Stomach (tissue), 9 donors: Measurements from ENCODE around the gene NXN. TPM values are rescaled to one million over a fixed set of nuclear protein-coding genes. Genes with fewer than 3 reads are reported as not detected.

Source experiments
- DNase-seq, 2 donors: peaks; one replicate each; pipeline versions ENCODE4 v3.0.0 to v3.0.0-alpha.2; 2013 to 2019
- H3K27ac ChIP-seq, 5 donors: fragments of 200-600 bp in 4 of 5; sonication (generic) in 4 of 5; one replicate each; pipeline ENCODE4 v1.5.1; 2013 to 2019; ENCODE audit warnings: mild to moderate bottlenecking in 1 of 5, moderate library complexity in 1 of 5
- H3K27me3 ChIP-seq, 3 donors: fragments of 200-600 bp; sonication (generic); one replicate each; pipeline ENCODE4 v1.5.1; 2017 to 2019; ENCODE audit warnings: mixed run types in 1 of 3
- H3K36me3 ChIP-seq, 4 donors: fragments of 200-600 bp; sonication (generic); 1 replicate in 3 of 4; 2 replicates in 1 of 4; pipeline ENCODE4 v1.5.1; 2016 to 2019
- H3K4me1 ChIP-seq, 4 donors: fragments of 200-600 bp; sonication (generic); one replicate each; pipeline ENCODE4 v1.5.1; 2016 to 2019
- H3K4me3 ChIP-seq, 4 donors: fragments of 200-600 bp; sonication (generic) in 3 of 4; one replicate each; pipeline ENCODE4 v1.5.1; 2016 to 2019; ENCODE audit warnings: mild to moderate bottlenecking in 1 of 4
- H3K9me3 ChIP-seq, 4 donors: fragments of 200-600 bp; sonication (generic); one replicate each; pipeline ENCODE4 v1.5.1; 2016 to 2019
- CTCF ChIP-seq, 7 experiments: fragments of 450-650 bp in 4 of 7; fragments of 200-600 bp in 3 of 7; sonication (generic) in 3 of 7; IDR thresholded peaks; one replicate each; pipeline ENCODE4 v1.5.1; 2016 to 2019; ENCODE audit warnings: antibody characterized with exemption in 7 of 7, control low read depth in 2 of 7, mild to moderate bottlenecking in 1 of 7
- EP300 ChIP-seq: sonication (generic); formaldehyde crosslinking; IDR thresholded peaks from one replicate; pipeline ENCODE4 v1.6.1; 2017; ENCODE audit warnings: antibody characterized with exemption
- POLR2A ChIP-seq, 4 donors: fragments of 450-650 bp; IDR thresholded peaks; one replicate each; pipeline ENCODE4 v1.6.1; 2016; ENCODE audit warnings: antibody characterized with exemption in 4 of 4, control low read depth in 2 of 4, mild to moderate bottlenecking in 1 of 4, moderate library complexity in 1 of 4
- POLR2AphosphoS5 ChIP-seq, 3 donors: sonication (generic); formaldehyde crosslinking; IDR thresholded peaks; one replicate each; pipeline ENCODE4 v1.6.1; 2016; ENCODE audit warnings: antibody characterized with exemption in 3 of 3
- WGBS, 5 donors: extraction: QIAGEN DNeasy Blood & Tissue Kit in 3 of 5; methylation state at CpG; one replicate each; pipeline versions ENCODE4 v1.1.5 to v1.1.7; 2013 to 2018; 5-methylcytosine and 5-hydroxymethylcytosine counted together
- intact Hi-C: fragments of 100-400 bp; cut with DNase I; formaldehyde crosslinking; loops from one replicate; pipeline ENCODE4 v1.15.1; 2023; ENCODE audit warnings: low total_unique reads
- polyA plus RNA-seq, 3 donors: library from polyadenylated mRNA; stranded (reverse); fragments of 200-250 nt; gene quantifications; one replicate each; pipeline ENCODE4 v1.2.3, GENCODE V29; 2013
- total RNA-seq, 5 donors: library from RNA; depleted of rRNA; stranded (reverse); fragments of >200 nt; gene quantifications; one replicate each; pipeline versions ENCODE4 v1.1.0 to v1.2.3, GENCODE V29; 2014 to 2016
- donor health status: healthy with polysubstance abuse.
- donor health status: Bipolar disorder and iron deficiency.
- donor health status: healthy.

Gene NXN
- total and polyA plus RNA-seq, 8 donors, result 17.9 to 47.8 (median 25.1) TPM

GRCh38 chr17:983921-984320 is 4.3 kb upstream of the NXN start:
- intact Hi-C loops, result loop anchor here (2.0 kb wide), 1 partner anchor 189 kb away; no protein-coding TSS in a partner anchor
- DNase-seq, result peak in 1 of 2 donors; percentile 57
- Histone ChIP-seq H3K4me1 (peaks cover 10 to 17% (median 13%) of the 10 kb centered on the region in 4 donors), H3K27me3 (no peaks in the 10 kb centered on the region), H3K27ac (no peak overlapping the region), H3K9me3 (no peaks in the 10 kb centered on the region), H3K36me3 (no peaks in the 10 kb centered on the region), H3K4me3 (no peak overlapping the region)
- 44 to 72% (median 67%) methylated on average over 3 of the region's 3 CpGs for WGBS, 5 donors
- no peak for TF ChIP-seq POLR2AphosphoS5 (IDR thresholded peaks at IDR 0.05)
- no peak for TF ChIP-seq POLR2A (IDR thresholded peaks at IDR 0.05)
- no peak for TF ChIP-seq CTCF (IDR thresholded peaks at IDR 0.05)
- TF ChIP-seq EP300, result no peak

GRCh38 chr17:981292-981658 is 1.7 kb upstream of the NXN start:
- intact Hi-C loops, result no loop called here
- 33 to 40% (median 35%) methylated on average over 10 of the region's 10 CpGs for WGBS, 5 donors
- peaks cover 0 to 24% (median 12%) of the 10 kb centered on the region in 3 donors for H3K27me3 ChIP-seq
- no peak for DNase-seq
- no peak for TF ChIP-seq CTCF (IDR thresholded peaks at IDR 0.05)
- TF ChIP-seq POLR2AphosphoS5 (IDR thresholded peaks at IDR 0.05), result no peak
- TF ChIP-seq EP300, result no peak
- TF ChIP-seq POLR2A (IDR thresholded peaks at IDR 0.05), result no peak
- no peak overlapping the region for H3K27ac ChIP-seq
- H3K4me3 ChIP-seq, result peak overlapping the region in 1 of 4 donors; percentile 77
- H3K9me3 ChIP-seq, result no peaks in the 10 kb centered on the region
- peaks cover 16 to 43% (median 29%) of the 10 kb centered on the region in 4 donors for H3K4me1 ChIP-seq
- no peaks in the 10 kb centered on the region for H3K36me3 ChIP-seq

- intact Hi-C loops, result no loop called here
- Histone ChIP-seq H3K27me3 (peaks cover 0 to 24% (median 12%) of the 10 kb centered on the region in 3 donors), H3K27ac (peak overlapping the region; percentile 77 to 95 (median 83)), H3K9me3 (no peaks in the 10 kb centered on the region), H3K4me3 (peak overlapping the region; percentile 75 to 90 (median 81)), H3K36me3 (no peaks in the 10 kb centered on the region), H3K4me1 (peaks cover 16 to 49% (median 32%) of the 10 kb centered on the region in 4 donors)
- WGBS, 5 donors, result 24 to 31% (median 31%) methylated on average over 43 of the region's 43 CpGs
- DNase-seq, result peak; percentile 81 to 94
- no peak for TF ChIP-seq POLR2A (IDR thresholded peaks at IDR 0.05)
- peak in 5 of 7 experiments; percentile 53 to 89 (median 68) for TF ChIP-seq CTCF (IDR thresholded peaks at IDR 0.05)
- TF ChIP-seq POLR2AphosphoS5 (IDR thresholded peaks at IDR 0.05), result peak in 2 of 3 donors; percentile 21 to 71
- no peak for TF ChIP-seq EP300
These were observed 1.1 kb upstream of the NXN start for GRCh38 chr17:980406-981291.

GRCh38 chr17:979212-979538 is 401 bp downstream of the NXN start:
- Histone ChIP-seq H3K4me3 (peak overlapping the region; percentile 75 to 90 (median 81)), H3K36me3 (no peaks in the 10 kb centered on the region), H3K27me3 (peaks cover 0 to 24% (median 12%) of the 10 kb centered on the region in 3 donors), H3K9me3 (no peaks in the 10 kb centered on the region), H3K27ac (peak overlapping the region; percentile 53 to 95 (median 83)), H3K4me1 (peaks cover 20 to 54% (median 36%) of the 10 kb centered on the region in 4 donors)
- TF ChIP-seq POLR2AphosphoS5 (IDR thresholded peaks at IDR 0.05) (no peak), POLR2A (IDR thresholded peaks at IDR 0.05) (no peak), CTCF (IDR thresholded peaks at IDR 0.05) (no peak), EP300 (no peak)
- WGBS, 5 donors, result 0 to 2% (median 2%) methylated on average over 15 to 29 of the region's 42 CpGs; no CpG with 5 or more reads in 2 of the 5 donors
- intact Hi-C loops, result no loop called here
- DNase-seq, result no peak
